GM23338 (cell line): ENCODE measurements around the gene LGALS12. TPM values are rescaled to one million over a fixed set of nuclear protein-coding genes. Genes with fewer than 3 reads are reported as not detected.

Source experiments
- ATAC-seq: fragments of 200-7000 bp; cut with Tn5 transposase; 3 replicates; pipeline ENCODE4 v1.9.1; 2020
- DNase-seq: peaks from one replicate; pipeline ENCODE4 v3.0.0-alpha.2; 2015; ENCODE audit warnings: low spot score
- H2AFZ ChIP-seq: fragments of 200-600 bp; sonication (generic); 2 replicates; pipeline ENCODE4 v1.8.0; 2016; ENCODE audit warnings: antibody characterized with exemption, mild to moderate bottlenecking, moderate library complexity
- H3F3A ChIP-seq: fragments of 200-600 bp; sonication (generic); replicated peaks from 2 replicates; pipeline ENCODE4 v1.8.0; 2017; ENCODE audit warnings: antibody characterized with exemption, mixed run types, low read depth
- H3K27ac ChIP-seq: fragments of 200-600 bp; sonication (generic); 2 replicates; pipeline ENCODE4 v1.6.1; 2016; ENCODE audit warnings: low read depth
- H3K27me3 ChIP-seq: fragments of 200-600 bp; sonication (generic); 2 replicates; pipeline ENCODE4 v1.8.0; 2016; ENCODE audit warnings: mild to moderate bottlenecking, mixed run types, moderate library complexity; ENCODE audit not compliant: insufficient read depth
- H3K36me3 ChIP-seq: fragments of 200-600 bp; sonication (generic); 2 replicates; pipeline ENCODE4 v1.8.0; 2016; ENCODE audit warnings: mild to moderate bottlenecking; ENCODE audit not compliant: insufficient read depth
- H3K4me1 ChIP-seq: fragments of 200-600 bp; sonication (generic); 2 replicates; pipeline ENCODE4 v1.8.0; 2016; ENCODE audit warnings: mild to moderate bottlenecking, moderate library complexity; ENCODE audit not compliant: insufficient read depth
- H3K4me2 ChIP-seq: fragments of 200-600 bp; sonication (generic); 2 replicates; pipeline ENCODE4 v1.7.1; 2017; ENCODE audit warnings: mixed run types
- H3K4me3 ChIP-seq: fragments of 200-600 bp; sonication (generic); 2 replicates; pipeline ENCODE4 v1.6.1; 2016; ENCODE audit warnings: mixed run types
- H3K79me2 ChIP-seq: fragments of 200-600 bp; sonication (generic); replicated peaks from 2 replicates; pipeline ENCODE4 v1.8.0; 2017; ENCODE audit warnings: mild to moderate bottlenecking; ENCODE audit not compliant: insufficient read depth
- H3K9me2 ChIP-seq: fragments of 200-600 bp; sonication (generic); 2 replicates; pipeline ENCODE4 v1.8.0; 2017; ENCODE audit not compliant: insufficient read depth
- H4K20me1 ChIP-seq: fragments of 200-600 bp; sonication (generic); replicated peaks from 2 replicates; pipeline ENCODE4 v1.8.0; 2017; ENCODE audit warnings: mild to moderate bottlenecking; ENCODE audit not compliant: insufficient read depth
- H3K27ac Mint-ChIP-seq: 2 replicates; pipeline ENCODE4 v1.8.0; 2020; ENCODE audit warnings: inconsistent platforms, mild to moderate bottlenecking, moderate library complexity, mixed read lengths
- H3K27me3 Mint-ChIP-seq: 3 replicates; pipeline ENCODE4 v1.8.0; 2022; ENCODE audit warnings: low read depth, mild to moderate bottlenecking, moderate library complexity, mixed read lengths, inconsistent platforms; ENCODE audit not compliant: insufficient read depth, poor library complexity
- H3K36me3 Mint-ChIP-seq: 3 replicates; pipeline ENCODE4 v1.8.0; 2021; ENCODE audit warnings: low read depth, mild to moderate bottlenecking, inconsistent platforms, moderate library complexity, mixed read lengths
- H3K4me1 Mint-ChIP-seq: 3 replicates; pipeline ENCODE4 v1.8.0; 2020; ENCODE audit warnings: mild to moderate bottlenecking, inconsistent platforms, mixed read lengths
- H3K4me3 Mint-ChIP-seq: 3 replicates; pipeline ENCODE4 v1.8.0; 2021; ENCODE audit warnings: moderate library complexity, mild to moderate bottlenecking, inconsistent platforms, mixed read lengths
- H3K9me3 Mint-ChIP-seq: 3 replicates; pipeline ENCODE4 v1.8.0; 2020; ENCODE audit warnings: moderate library complexity, mild to moderate bottlenecking, inconsistent platforms, mixed read lengths
- CREB1 ChIP-seq: fragments of 250-450 bp; sonication (Bioruptor Pico); IDR thresholded peaks from 2 replicates; pipeline ENCODE4 v1.5.0; 2020; ENCODE audit warnings: low read depth, mild to moderate bottlenecking, moderate library complexity
- EZH2 ChIP-seq: fragments of 200-600 bp; sonication (generic); IDR thresholded peaks from one replicate; pipeline ENCODE4 v1.8.0; 2017; ENCODE audit warnings: antibody characterized with exemption, mild to moderate bottlenecking, low read depth; ENCODE audit not compliant: unreplicated experiment
- EZH2phosphoT487 ChIP-seq: fragments of 200-600 bp; sonication (generic); IDR thresholded peaks from one replicate; pipeline ENCODE4 v1.8.1; 2018; ENCODE audit warnings: antibody characterized with exemption; ENCODE audit not compliant: unreplicated experiment
- STAT1 ChIP-seq: IDR thresholded peaks from one replicate; pipeline ENCODE4 v1.6.1; 2016; ENCODE audit warnings: antibody characterized with exemption; ENCODE audit not compliant: unreplicated experiment
- ZNF114 ChIP-seq: fragments of 250-450 bp; sonication (Bioruptor Pico); IDR thresholded peaks from 2 replicates; pipeline ENCODE4 v1.5.0; 2020; ENCODE audit warnings: mild to moderate bottlenecking, moderate library complexity
- ZNF331 ChIP-seq: fragments of 250-450 bp; sonication (Bioruptor Pico); IDR thresholded peaks from 2 replicates; pipeline ENCODE4 v1.5.0; 2020; ENCODE audit warnings: low read depth, mild to moderate bottlenecking, moderate library complexity
- ZNF462 ChIP-seq: fragments of 250-450 bp; sonication (Bioruptor Pico); IDR thresholded peaks from 2 replicates; pipeline ENCODE4 v1.5.0; 2020; ENCODE audit warnings: mild to moderate bottlenecking, moderate library complexity
- polyA plus RNA-seq: library from polyadenylated mRNA; unstranded; fragments of >200 nt; fragmentation: Nextera tagmentation; extraction: Ambion mirVana; gene quantifications from 2 replicates; pipeline ENCODE4 v1.2.1, GENCODE V29; 2016
- total RNA-seq: library from RNA; depleted of rRNA; stranded (reverse); fragments of >200 nt; shearing (Covaris generic); gene quantifications from 2 replicates; pipeline ENCODE4 v1.2.3, GENCODE V29; 2014

The LGALS12 gene
- total and polyA plus RNA-seq, 2 experiments from 2014 or later = 0.94 to 1.2 TPM

- TF ChIP-seq ZNF462 (CRISPR knock-in tag) (no peak), ZNF331 (CRISPR knock-in tag) (no peak)
Observed at GRCh38 chr11:63517156-63517555, 11.3 kb downstream of the LGALS12 start (continued).

GRCh38 chr11:63518548-63518947 lies 12.7 kb downstream of the LGALS12 start:
- Histone ChIP-seq H3K27ac (no peak overlapping the region), H3K36me3 (peaks cover 18% of the 10 kb centered on the region), H3K4me1 (no peaks in the 10 kb centered on the region), H3K4me2 (no peak overlapping the region), H3K79me2 (no peaks in the 10 kb centered on the region), H3K27me3 (no peaks in the 10 kb centered on the region), H4K20me1 (no peaks in the 10 kb centered on the region), H3K4me3 (no peak overlapping the region), H3K9me2 (peaks cover 4% of the 10 kb centered on the region; the same call in 1 of the 2 replicates), H2AFZ (no peak overlapping the region), H3F3A (no peaks in the 10 kb centered on the region)
- H3K36me3 Mint-ChIP-seq = peaks cover 16% of the 10 kb centered on the region
- DNase-seq = no peak
- TF ChIP-seq EZH2phosphoT487 (no peak), ZNF114 (CRISPR knock-in tag) (no peak), EZH2 (no peak), CREB1 (CRISPR knock-in tag) (no peak), STAT1 (no peak)
- H3K4me1 Mint-ChIP-seq = no peaks in the 10 kb centered on the region
- no peak overlapping the region for H3K4me3 Mint-ChIP-seq
- no peaks in the 10 kb centered on the region for H3K27me3 Mint-ChIP-seq
- no peak overlapping the region for H3K27ac Mint-ChIP-seq
- ATAC-seq = no peak
- H3K9me3 Mint-ChIP-seq = peaks cover 28% of the 10 kb centered on the region
